ENCODE measurements around the gene ZNF324.
A peak's percentile ranks its signal among the peaks of the same experiment; 100 is the strongest.
"Not testable (repeated sequence)": the region's sequence is repeated elsewhere in the genome, so short reads cannot be mapped to it uniquely, and the experiment has no call there.

The ZNF324 gene

DNA sequence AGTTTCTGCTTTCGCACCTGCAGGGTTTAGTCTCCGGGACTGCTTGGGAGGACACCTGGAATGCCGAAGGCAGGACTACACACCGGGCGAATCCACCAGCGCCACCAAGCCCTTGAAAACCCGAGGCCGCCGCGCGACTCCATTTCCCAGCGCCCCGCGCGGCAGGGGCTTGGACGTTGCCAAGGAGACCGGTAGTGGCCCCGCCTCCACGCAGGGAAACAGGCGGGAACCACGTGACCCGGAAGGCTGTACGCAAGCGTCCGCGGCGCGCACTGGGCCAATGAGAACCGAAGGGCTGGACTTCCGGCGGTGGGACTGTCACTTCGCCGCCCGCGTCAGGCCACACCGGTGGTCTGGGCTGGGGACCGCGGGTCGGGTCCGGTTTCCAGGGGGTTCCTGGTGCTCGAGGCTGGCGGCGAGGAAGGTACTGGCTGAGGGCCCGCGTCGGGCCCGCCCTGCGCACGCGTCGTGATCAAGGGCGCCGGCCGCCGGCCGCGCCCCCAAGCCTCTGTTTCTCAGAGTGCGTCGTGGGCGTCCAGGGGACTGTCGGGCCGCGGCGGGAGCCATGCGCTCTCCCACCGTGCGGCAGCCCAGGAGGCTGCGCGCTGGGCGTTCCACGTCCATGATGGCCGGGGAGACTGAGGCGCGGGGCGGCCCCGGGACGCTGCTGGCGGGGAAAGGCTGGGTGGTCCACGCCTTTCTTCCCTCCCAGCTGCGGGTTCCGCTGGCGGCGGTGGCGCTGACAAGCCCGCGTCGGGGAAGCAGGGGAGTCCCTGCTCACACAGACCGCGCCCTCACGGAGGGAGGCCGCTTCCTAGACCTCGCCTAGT is at the start of gene ZNF324:
Gene ZNF324, plus strand, starts transcription at position 321 of the 830 bp plus-strand sequence. CDS start 2,106 bp downstream, outside the sequence.
- peak within 1 kb of the TSS; percentile 77 for H3K4me3 ChIP-seq (ENCODE audit: low read length)
- H3K27me3 ChIP-seq (ENCODE audit: insufficient read depth, low read length): no peaks in the 10 kb centered on the region
- H2AFZ ChIP-seq (ENCODE audit: low read depth, low read length): peak within 1 kb of the TSS; percentile 79
- H3K36me3 ChIP-seq (ENCODE audit: insufficient read depth, low read length): peaks cover 15% of the 10 kb centered on the region
- H3K9me3 ChIP-seq (ENCODE audit: low read length): no peaks in the 10 kb centered on the region
- H3K4me1 ChIP-seq (ENCODE audit: insufficient read depth, low read length): peaks cover 11% of the 10 kb centered on the region

DNA sequence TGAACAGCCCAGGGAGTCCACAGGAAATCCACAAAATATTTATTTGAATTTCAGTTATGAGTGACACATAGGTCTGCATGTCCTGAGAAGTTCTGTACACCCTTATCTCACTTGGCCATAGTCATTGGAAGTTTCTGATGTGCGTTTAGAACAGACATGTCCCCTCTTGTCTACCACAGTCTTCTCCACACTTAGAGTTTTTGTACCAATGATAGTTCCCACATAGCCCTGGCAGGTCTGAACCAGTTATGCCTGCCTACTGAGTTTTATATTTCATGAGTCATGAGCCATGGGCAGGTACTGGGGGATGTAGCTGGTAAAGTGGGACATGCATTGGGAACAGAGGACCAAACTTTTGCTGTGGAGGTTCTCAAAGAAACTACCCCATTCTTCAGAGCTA is 38.3 kb upstream of the ZNF324 start:
- H2AFZ ChIP-seq (ENCODE audit: low read depth, low read length): no peak overlapping the region
- no peaks in the 10 kb centered on the region for H3K27me3 ChIP-seq (ENCODE audit: insufficient read depth, low read length)
- peaks cover 37% of the 10 kb centered on the region for H3K9me3 ChIP-seq (ENCODE audit: low read length)
- H3K36me3 ChIP-seq (ENCODE audit: insufficient read depth, low read length): peaks cover 34% of the 10 kb centered on the region
- H3K4me3 ChIP-seq (ENCODE audit: low read length): no peak overlapping the region
- H3K4me1 ChIP-seq (ENCODE audit: insufficient read depth, low read length): no peaks in the 10 kb centered on the region

DNA sequence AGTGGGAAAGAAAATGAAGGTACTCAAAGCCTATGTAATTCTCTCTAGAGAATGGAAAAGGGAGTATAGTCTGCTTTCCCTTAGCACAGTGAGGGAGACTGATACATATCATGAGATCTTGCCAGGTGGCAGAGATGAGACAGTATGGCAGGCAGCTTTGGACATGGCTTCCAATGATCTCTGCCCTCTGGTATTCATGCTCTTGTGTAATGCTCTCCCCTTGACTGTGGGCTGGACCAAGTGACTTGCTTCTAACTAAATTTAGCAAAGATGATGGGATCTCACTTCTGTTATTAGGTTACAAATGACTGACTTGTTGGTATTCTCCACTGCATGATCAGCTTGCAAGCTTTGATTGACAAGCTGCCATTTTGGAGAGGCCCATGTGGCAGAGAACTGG is 37.1 kb upstream of the ZNF324 start:
- Histone ChIP-seq H3K36me3 (ENCODE audit: insufficient read depth, low read length) (peaks cover 45% of the 10 kb centered on the region), H3K4me1 (ENCODE audit: insufficient read depth, low read length) (no peaks in the 10 kb centered on the region), H2AFZ (ENCODE audit: low read depth, low read length) (no peak overlapping the region), H3K27me3 (ENCODE audit: insufficient read depth, low read length) (no peaks in the 10 kb centered on the region), H3K4me3 (ENCODE audit: low read length) (no peak overlapping the region), H3K9me3 (ENCODE audit: low read length) (peaks cover 48% of the 10 kb centered on the region)

DNA sequence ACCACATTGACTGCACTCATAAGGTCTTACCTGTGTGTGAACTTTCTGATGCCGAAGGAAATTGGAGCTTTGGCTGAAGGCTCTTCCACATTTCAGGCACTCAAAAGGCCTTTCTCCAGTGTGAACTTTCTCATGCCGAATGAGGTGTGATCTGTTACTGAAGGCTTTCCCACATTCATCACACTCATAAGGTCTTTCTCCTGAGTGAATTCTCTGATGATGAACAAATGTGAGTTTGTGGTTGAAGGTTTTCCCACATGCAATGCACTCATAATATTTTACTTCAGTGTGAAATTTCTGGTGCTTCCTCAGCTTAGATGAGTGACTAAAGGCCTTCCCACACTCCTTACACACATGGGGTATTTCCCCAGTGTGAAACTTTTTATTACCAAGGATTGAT is 32.7 kb upstream of the ZNF324 start:
- H3K4me3 ChIP-seq (ENCODE audit: low read length): no peak overlapping the region
- peaks cover 5% of the 10 kb centered on the region for H3K4me1 ChIP-seq (ENCODE audit: insufficient read depth, low read length)
- H3K27me3 ChIP-seq (ENCODE audit: insufficient read depth, low read length): no peaks in the 10 kb centered on the region
- H2AFZ ChIP-seq (ENCODE audit: low read depth, low read length): no peak overlapping the region
- peaks cover 76% of the 10 kb centered on the region for H3K9me3 ChIP-seq (ENCODE audit: low read length)
- peaks cover 67% of the 10 kb centered on the region for H3K36me3 ChIP-seq (ENCODE audit: insufficient read depth, low read length)

DNA sequence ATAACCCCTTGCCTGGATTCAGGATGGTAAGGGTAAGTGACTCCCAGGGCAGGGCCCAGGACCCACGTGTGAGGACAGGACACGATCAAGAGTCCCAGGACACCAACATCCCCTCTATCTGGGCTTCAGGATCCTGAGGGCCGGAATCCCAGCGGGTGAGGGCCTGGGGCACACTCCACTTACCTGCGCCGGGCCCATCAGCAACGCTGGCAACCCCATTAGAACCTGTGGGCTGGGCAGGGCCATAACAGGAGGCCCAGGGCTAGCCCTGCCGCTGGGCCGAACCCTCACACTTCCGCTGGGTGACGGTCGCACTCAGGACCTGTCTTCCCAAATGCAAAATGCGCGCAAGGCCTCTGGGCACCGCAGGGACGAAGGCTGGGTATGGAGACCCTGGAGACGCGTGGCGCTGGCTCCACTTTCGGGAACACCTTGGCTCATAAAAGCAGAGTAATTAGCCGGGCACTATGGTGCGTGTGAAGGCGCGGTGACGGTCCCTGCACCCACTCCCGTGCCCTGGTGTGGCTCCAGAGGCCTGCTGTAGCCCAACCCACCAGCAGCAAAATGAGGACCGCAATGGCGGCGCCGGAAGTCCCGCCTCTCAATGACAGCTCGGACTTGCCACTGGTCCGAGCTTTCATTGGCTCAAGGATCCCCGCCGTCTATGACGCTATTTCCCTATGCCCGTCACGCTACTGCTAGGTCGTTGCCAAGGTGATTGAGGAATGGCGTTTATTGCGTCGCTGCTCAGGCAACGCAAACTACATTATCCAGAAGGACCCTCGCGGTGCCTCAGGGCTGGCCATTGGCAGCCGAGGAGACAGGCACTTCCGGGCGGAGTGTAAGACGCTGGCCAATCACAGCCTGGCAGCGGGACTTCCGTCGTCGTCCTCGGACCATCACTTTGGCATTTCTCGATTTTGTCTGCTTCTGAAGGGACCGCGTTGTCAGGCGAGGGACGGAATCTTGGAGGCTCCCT is 27.0 kb upstream of the ZNF324 start, which contains the start of gene ZNF132:
Gene ZNF132, minus strand, starts transcription at position 578 of the 979 bp plus-strand sequence. Its CDS starts 332 bp downstream, at position 246.
- Histone ChIP-seq H3K4me3 (ENCODE audit: low read length) (peak within 1 kb of the TSS; percentile 68), H3K27me3 (ENCODE audit: insufficient read depth, low read length) (no peaks in the 10 kb centered on the region), H2AFZ (ENCODE audit: low read depth, low read length) (peak within 1 kb of the TSS; percentile 27), H3K36me3 (ENCODE audit: insufficient read depth, low read length) (peaks cover 25% of the 10 kb centered on the region), H3K9me3 (ENCODE audit: low read length) (peaks cover 27% of the 10 kb centered on the region), H3K4me1 (ENCODE audit: insufficient read depth, low read length) (peaks cover 10% of the 10 kb centered on the region)

DNA sequence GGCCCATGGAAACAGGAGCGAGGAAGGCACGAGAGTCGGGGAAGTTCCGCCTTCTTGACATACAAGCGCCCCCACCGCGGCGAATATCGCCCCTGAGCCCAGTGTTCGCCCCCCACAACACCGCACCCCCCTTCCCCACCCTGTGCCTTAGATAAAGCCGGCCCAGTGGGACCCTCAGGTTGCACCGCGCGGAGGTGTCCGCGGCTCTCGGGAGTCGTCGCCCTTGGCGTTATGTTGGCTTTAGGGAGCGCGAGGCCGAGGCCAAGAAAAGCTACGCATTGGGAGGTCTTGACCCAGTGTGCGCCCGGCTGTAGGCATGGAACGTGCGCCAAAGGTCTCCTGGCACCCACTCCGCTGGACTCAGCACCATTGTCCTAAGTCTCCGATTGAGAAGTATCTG is 26.3 kb upstream of the ZNF324 start:
- H3K9me3 ChIP-seq (ENCODE audit: low read length): peaks cover 20% of the 10 kb centered on the region
- peaks cover 18% of the 10 kb centered on the region for H3K36me3 ChIP-seq (ENCODE audit: insufficient read depth, low read length)
- peak overlapping the region; percentile 68 for H3K4me3 ChIP-seq (ENCODE audit: low read length)
- H3K27me3 ChIP-seq (ENCODE audit: insufficient read depth, low read length): no peaks in the 10 kb centered on the region
- peak overlapping the region; percentile 27 for H2AFZ ChIP-seq (ENCODE audit: low read depth, low read length)
- peaks cover 10% of the 10 kb centered on the region for H3K4me1 ChIP-seq (ENCODE audit: insufficient read depth, low read length)

DNA sequence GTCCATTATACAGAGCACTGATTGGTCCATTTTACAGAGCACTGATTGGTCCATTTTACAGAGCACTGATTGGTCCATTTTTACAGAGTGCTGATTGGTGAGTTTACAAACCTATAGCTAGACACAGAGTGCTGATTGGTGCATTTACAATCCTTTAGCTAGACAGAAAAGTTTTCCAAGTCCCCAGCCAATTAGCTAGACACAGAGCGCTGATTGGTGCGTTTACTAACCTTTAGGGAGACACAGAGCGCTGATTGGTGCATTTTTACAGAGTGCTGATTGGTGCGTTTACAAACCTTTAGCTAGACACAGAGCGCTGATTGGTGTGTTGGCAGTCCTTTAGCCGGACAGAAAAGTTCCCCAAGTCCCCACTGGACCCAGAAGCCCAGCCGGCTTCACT is 23.9 kb upstream of the ZNF324 start:
- H3K36me3 ChIP-seq (ENCODE audit: insufficient read depth, low read length); H3K9me3 ChIP-seq (ENCODE audit: low read length); H3K27me3 ChIP-seq (ENCODE audit: insufficient read depth, low read length); H2AFZ ChIP-seq (ENCODE audit: low read depth, low read length); H3K4me3 ChIP-seq (ENCODE audit: low read length): not testable (repeated sequence)
- peaks cover 10% of the 10 kb centered on the region for H3K4me1 ChIP-seq (ENCODE audit: insufficient read depth, low read length)

DNA sequence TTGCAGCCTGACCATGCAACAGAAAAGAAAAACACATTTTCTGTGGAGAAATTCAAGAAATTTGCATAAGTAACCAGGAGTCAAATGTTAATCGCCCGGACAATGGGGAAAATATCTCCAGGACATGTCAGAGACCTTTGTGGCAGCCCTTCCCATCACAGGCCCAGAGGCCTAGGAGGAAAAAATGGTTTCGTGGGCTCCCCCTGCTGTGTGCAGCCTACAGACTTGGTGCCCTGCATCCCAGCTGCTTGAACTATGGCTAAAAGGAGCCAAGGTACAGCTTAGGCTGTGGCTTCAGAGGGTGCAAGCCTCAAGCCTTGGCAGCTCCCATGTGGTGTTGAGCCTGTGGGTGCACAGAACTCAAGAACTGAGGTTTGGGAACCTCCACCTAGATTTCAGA is 18.0 kb upstream of the ZNF324 start:
- H3K36me3 ChIP-seq (ENCODE audit: insufficient read depth, low read length); H3K4me1 ChIP-seq (ENCODE audit: insufficient read depth, low read length); H3K4me3 ChIP-seq (ENCODE audit: low read length); H3K9me3 ChIP-seq (ENCODE audit: low read length); H2AFZ ChIP-seq (ENCODE audit: low read depth, low read length); H3K27me3 ChIP-seq (ENCODE audit: insufficient read depth, low read length): not testable (repeated sequence)

DNA sequence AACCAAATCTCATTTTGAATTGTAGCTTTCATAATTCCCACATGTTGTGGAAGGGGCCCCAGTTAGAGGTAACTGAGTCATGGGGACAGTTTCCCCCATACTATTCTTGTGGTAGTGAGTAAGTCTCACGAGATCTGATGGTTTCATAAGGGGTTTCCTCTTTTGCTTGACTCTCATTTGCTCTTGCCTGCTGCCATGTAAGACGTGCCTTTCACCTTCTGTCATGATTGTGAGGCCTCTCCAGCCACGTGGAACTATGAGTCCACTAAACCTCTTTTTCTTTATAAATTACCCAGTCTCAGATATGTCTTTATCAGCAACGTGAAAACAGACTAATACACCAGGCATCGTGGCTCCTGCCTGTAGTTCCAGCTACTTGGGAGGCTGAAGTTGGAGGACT is 16.9 kb upstream of the ZNF324 start:
- not testable (repeated sequence) for H3K4me1 ChIP-seq (ENCODE audit: insufficient read depth, low read length); H3K9me3 ChIP-seq (ENCODE audit: low read length); H2AFZ ChIP-seq (ENCODE audit: low read depth, low read length); H3K27me3 ChIP-seq (ENCODE audit: insufficient read depth, low read length); H3K36me3 ChIP-seq (ENCODE audit: insufficient read depth, low read length); H3K4me3 ChIP-seq (ENCODE audit: low read length)

DNA sequence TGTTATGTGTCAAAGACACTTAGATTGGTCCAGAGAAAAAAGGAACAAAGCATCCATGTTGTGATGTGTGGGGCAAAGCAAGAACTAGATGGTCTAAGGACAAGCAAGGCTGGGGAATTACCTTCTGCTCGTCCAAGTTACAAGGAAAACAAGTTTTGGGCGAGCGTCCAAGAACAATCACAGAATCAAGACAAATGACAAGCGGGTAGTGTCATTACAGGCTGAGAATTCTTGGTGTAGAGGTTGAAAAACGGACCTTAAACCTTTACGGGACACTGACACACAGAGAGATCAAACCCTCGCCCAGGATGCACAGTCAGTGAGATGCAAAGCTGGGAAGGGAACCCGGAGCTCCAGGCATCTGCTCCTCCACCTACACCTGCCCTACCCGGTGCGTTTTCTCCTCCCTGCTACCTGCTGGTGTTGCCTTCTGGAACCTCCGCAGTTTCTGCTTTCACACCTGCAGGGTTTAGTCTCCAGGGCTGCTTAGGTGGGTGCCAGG is 16.0 kb upstream of the ZNF324 start:
- Histone ChIP-seq H2AFZ (ENCODE audit: low read depth, low read length) (peak overlapping the region; percentile 86), H3K36me3 (ENCODE audit: insufficient read depth, low read length) (peaks cover 2% of the 10 kb centered on the region), H3K27me3 (ENCODE audit: insufficient read depth, low read length) (peaks cover 4% of the 10 kb centered on the region), H3K9me3 (ENCODE audit: low read length) (peaks cover 8% of the 10 kb centered on the region), H3K4me3 (ENCODE audit: low read length) (peak overlapping the region; percentile 81), H3K4me1 (ENCODE audit: insufficient read depth, low read length) (peaks cover 9% of the 10 kb centered on the region)

DNA sequence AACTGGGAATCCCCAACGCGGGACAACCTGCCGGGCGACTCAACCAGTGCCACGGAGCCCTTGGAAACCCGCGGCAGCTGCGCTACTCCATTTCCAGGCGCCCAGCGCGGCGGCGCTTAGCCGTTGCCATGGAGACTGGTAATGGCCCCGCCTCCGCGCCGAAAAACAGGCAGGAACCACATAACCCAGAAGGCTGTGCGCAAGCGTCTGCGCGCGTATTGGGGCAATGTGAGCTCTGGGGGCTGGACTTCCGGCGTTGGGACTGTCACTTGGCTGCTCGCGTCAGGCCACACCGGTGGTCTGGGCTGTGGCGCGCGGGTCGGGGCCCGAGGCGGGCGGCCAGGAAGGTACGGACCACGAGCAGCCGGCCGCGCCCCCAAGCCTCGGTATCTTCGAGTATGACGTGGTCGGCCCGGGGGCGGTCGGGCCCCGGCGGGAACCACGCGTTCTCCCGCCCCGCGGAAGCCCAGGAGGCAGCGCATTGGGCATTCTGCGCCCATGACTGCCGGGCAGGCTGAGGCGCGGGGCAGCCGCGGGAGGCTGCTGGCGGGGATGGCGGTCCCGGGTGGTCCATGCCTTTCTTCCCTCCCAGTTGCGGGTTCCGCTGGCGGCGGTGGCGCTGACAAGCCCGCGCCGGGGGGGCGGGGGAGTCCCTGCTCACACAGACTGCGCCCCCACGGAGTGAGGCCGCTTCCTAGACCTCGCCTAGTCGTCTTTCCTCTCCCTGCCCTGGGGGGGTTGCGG is 15.3 kb upstream of the ZNF324 start, which contains the start of gene ZNF324B:
Gene ZNF324B, plus strand, starts transcription at position 265 of the 744 bp plus-strand sequence. CDS start 2,080 bp downstream, outside the sequence.
- Histone ChIP-seq H2AFZ (ENCODE audit: low read depth, low read length) (peak within 1 kb of the TSS; percentile 86), H3K27me3 (ENCODE audit: insufficient read depth, low read length) (no peaks in the 10 kb centered on the region), H3K36me3 (ENCODE audit: insufficient read depth, low read length) (peaks cover 5% of the 10 kb centered on the region), H3K4me3 (ENCODE audit: low read length) (peak within 1 kb of the TSS; percentile 81), H3K9me3 (ENCODE audit: low read length) (peaks cover 7% of the 10 kb centered on the region), H3K4me1 (ENCODE audit: insufficient read depth, low read length) (peaks cover 9% of the 10 kb centered on the region)

DNA sequence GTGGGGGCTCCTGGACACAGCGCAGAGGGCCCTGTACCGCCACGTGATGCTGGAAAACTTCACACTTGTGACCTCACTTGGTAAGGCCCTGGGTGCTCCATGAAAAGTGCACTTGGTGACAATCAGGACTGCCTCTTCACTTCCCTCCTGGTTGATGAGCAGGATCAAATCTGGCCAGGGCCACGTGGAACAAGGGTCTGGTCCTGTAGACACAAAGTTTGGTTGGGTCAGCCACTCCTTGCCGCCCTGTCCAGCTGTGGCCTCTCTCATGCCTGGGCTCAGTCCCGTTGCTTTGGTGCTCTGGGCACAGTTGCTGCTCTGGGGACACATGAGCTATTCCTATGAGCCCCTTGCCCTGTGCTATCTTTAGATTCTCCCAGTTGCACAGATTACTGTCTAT is 13.1 kb upstream of the ZNF324 start:
- no peak overlapping the region for H3K4me3 ChIP-seq (ENCODE audit: low read length)
- H3K27me3 ChIP-seq (ENCODE audit: insufficient read depth, low read length): no peaks in the 10 kb centered on the region
- peaks cover 9% of the 10 kb centered on the region for H3K4me1 ChIP-seq (ENCODE audit: insufficient read depth, low read length)
- no peak overlapping the region for H2AFZ ChIP-seq (ENCODE audit: low read depth, low read length)
- peaks cover 7% of the 10 kb centered on the region for H3K9me3 ChIP-seq (ENCODE audit: low read length)
- peaks cover 6% of the 10 kb centered on the region for H3K36me3 ChIP-seq (ENCODE audit: insufficient read depth, low read length)
